Panc1 (cell line): Measurements from ENCODE around the gene ELOA. TPM values are rescaled to one million over a fixed set of nuclear protein-coding genes. Genes with fewer than 3 reads are reported as not detected.
A peak's percentile ranks its signal among the peaks of the same experiment; 100 is the strongest.

ENCODE experiments used
- ATAC-seq: fragments of 200-7000 bp; cut with Tn5 transposase; 2 replicates; pipeline ENCODE4 v1.9.1; 2020; ENCODE audit warnings: mild to moderate bottlenecking, moderate library complexity
- BruUV-seq: library from RNA; stranded (reverse); fragments of 400-500 nt; replicated peaks from 2 replicates; lab custom pipeline; 2021; lab: Mats Ljungman, UMichigan
- CTCF ChIA-PET: fragments of 300-600 bp; sonication (Branson Sonifier 250); formaldehyde crosslinking; loops from one replicate; lab custom pipeline; 2022; ENCODE audit warnings: antibody characterized with exemption; lab: Charles Lee
- POLR2A ChIA-PET: fragments of 300-600 bp; sonication (Branson Sonifier 250); formaldehyde crosslinking; loops from one replicate; lab custom pipeline; 2022; ENCODE audit warnings: antibody characterized with exemption; lab: Charles Lee
- DNase-seq: peaks from one replicate; pipeline ENCODE4 v3.0.0-alpha.2; 2010; ENCODE audit warnings: low read depth, low spot score
- H3K27ac ChIP-seq: 2 replicates; pipeline ENCODE4 v1.5.1; 2011; ENCODE audit warnings: mild to moderate bottlenecking, low read length, inconsistent platforms
- H3K27me3 ChIP-seq: fragments of 200-500 bp; sonication (Bioruptor generic); 2 replicates; pipeline ENCODE4 v1.6.0; 2014; ENCODE audit warnings: low read length, inconsistent platforms; ENCODE audit not compliant: control insufficient read depth, insufficient read depth
- H3K36me3 ChIP-seq: fragments of 200-500 bp; sonication (Bioruptor generic); 2 replicates; pipeline ENCODE4 v1.5.1; 2014; ENCODE audit warnings: inconsistent platforms, mild to moderate bottlenecking, low read length, moderate library complexity; ENCODE audit not compliant: control insufficient read depth, insufficient read depth
- H3K4me1 ChIP-seq: 2 replicates; pipeline ENCODE4 v1.5.1; 2011; ENCODE audit warnings: inconsistent platforms, mild to moderate bottlenecking, low read length, moderate library complexity; ENCODE audit not compliant: control insufficient read depth, insufficient read depth
- H3K4me3 ChIP-seq, 2 experiments: 2 replicates each; pipeline ENCODE4 v1.5.1; 2011 to 2012; ENCODE audit warnings: low read depth in 2 of 2, low read length in 2 of 2, mild to moderate bottlenecking in 2 of 2, inconsistent platforms in 1 of 2, moderate library complexity in 1 of 2
- H3K9me3 ChIP-seq: fragments of 200-500 bp; sonication (Bioruptor generic); 2 replicates; pipeline ENCODE4 v1.5.1; 2014; ENCODE audit warnings: low read depth, mild to moderate bottlenecking, inconsistent platforms, low read length, moderate library complexity; ENCODE audit not compliant: control insufficient read depth, insufficient read depth
- CTCF ChIP-seq: fragments of 450-650 bp; IDR thresholded peaks from 2 replicates; pipeline ENCODE4 v1.5.1; 2017; ENCODE audit warnings: mild to moderate bottlenecking
- POLR2AphosphoS5 ChIP-seq: IDR thresholded peaks from 2 replicates; pipeline ENCODE4 v1.6.1; 2012; ENCODE audit warnings: mild to moderate bottlenecking, low read depth, low read length, moderate library complexity
- REST ChIP-seq, 2 experiments: IDR thresholded peaks; 2 replicates each; pipeline ENCODE4 v1.6.1; 2011 to 2012; ENCODE audit warnings: low read depth in 2 of 2, control low read depth in 1 of 2, low read length in 1 of 2, mild to moderate bottlenecking in 1 of 2, moderate library complexity in 1 of 2; ENCODE audit not compliant: insufficient read depth in 1 of 2
- SIN3A ChIP-seq: IDR thresholded peaks from 2 replicates; pipeline ENCODE4 v1.6.1; 2012; ENCODE audit warnings: low read depth, mild to moderate bottlenecking, low read length, moderate library complexity, borderline replicate concordance; ENCODE audit not compliant: insufficient read depth
- TCF7L2 ChIP-seq: IDR thresholded peaks from 2 replicates; pipeline ENCODE4 v1.6.1; 2011; ENCODE audit warnings: mild to moderate bottlenecking, low read depth, low read length, inconsistent platforms
- in situ Hi-C: cut with HindIII; loops from 2 replicates; pipeline ENCODE4 v1.10.0; 2016; ENCODE audit warnings: low sequenced_read_pairs, low pct_unique_long_range_greater_than_20kb
- intact Hi-C: fragments of 100-400 bp; cut with micrococcal nuclease; formaldehyde crosslinking; loops from one replicate; pipeline ENCODE4 v1.10.0; 2022; ENCODE audit not compliant: unreplicated experiment
- total RNA-seq: library from RNA; stranded (reverse); gene quantifications from one replicate; pipeline ENCODE4 v1.2.1, GENCODE V29; 2021; ENCODE audit not compliant: unreplicated experiment

ELOA gene
- total RNA-seq, 1 experiment from 2014 or later = 58.5 TPM

GRCh38 chr1:23792151-23792945 lies 49.1 kb downstream of the ELOA start:
- ATAC-seq = 0 out of 2 replicates have a peak, but pooled peaks have one; percentile 1
- no peaks in the 10 kb centered on the region for H3K9me3 ChIP-seq
- in situ Hi-C loops (no loop called here), intact Hi-C loops (no loop called here)
- peak overlapping the region; percentile 54 for H3K27ac ChIP-seq
- POLR2A ChIA-PET = interaction anchor here (0.6 to 2.1 kb wide), 4 partner anchors 8 to 118 kb away, joined by 4 to 12 read pairs (median 8); partner anchors contain the start of genes GALE and PITHD1
- DNase-seq = no peak
- CTCF ChIA-PET = interaction anchor here (1.0 kb wide), 1 partner anchor 124 kb away, joined by 3 read pairs; no protein-coding TSS in a partner anchor
- peak overlapping the region; percentile 97 to 99 for H3K4me3 ChIP-seq
- H3K36me3 ChIP-seq = peaks cover 9% of the 10 kb centered on the region
- H3K27me3 ChIP-seq = no peaks in the 10 kb centered on the region
- no TSS peak for BruUV-seq
- no peak for TF ChIP-seq POLR2AphosphoS5
- no peak for TF ChIP-seq TCF7L2
- TF ChIP-seq SIN3A = no peak; the same call in 1 of the 2 replicates
- no peak for TF ChIP-seq REST (IDR thresholded peaks at IDR 0.05; ENCODE audit: insufficient read depth in 1 of 2, low read depth in 2 of 2, low read length in 1 of 2)
- TF ChIP-seq CTCF = no peak
- H3K4me1 ChIP-seq = peaks cover 49% of the 10 kb centered on the region

GRCh38 chr1:23793018-23793781 lies 49.9 kb downstream of the ELOA start:
- no TSS peak for BruUV-seq
- Histone ChIP-seq H3K9me3 (no peaks in the 10 kb centered on the region), H3K4me1 (peaks cover 49% of the 10 kb centered on the region), H3K27me3 (no peaks in the 10 kb centered on the region), H3K4me3 (peak overlapping the region; percentile 97 to 99), H3K36me3 (peaks cover 3% of the 10 kb centered on the region; the same call in 1 of the 2 replicates), H3K27ac (peak overlapping the region; percentile 54)
- no peak for DNase-seq
- in situ Hi-C loops (no loop called here), intact Hi-C loops (no loop called here)
- POLR2A ChIA-PET = interaction anchor here (0.6 to 2.1 kb wide), 3 partner anchors 15 to 122 kb away, joined by 4 to 12 read pairs (median 7); partner anchors contain the start of gene PITHD1
- TF ChIP-seq TCF7L2 (no peak), POLR2AphosphoS5 (peak; percentile 33; the same call in 1 of the 2 replicates)
- CTCF ChIA-PET = no interaction called here
- ATAC-seq = peak; percentile 61
